A673 (cell line): ENCODE data around the gene PALLD. TPM values are rescaled to one million over a fixed set of nuclear protein-coding genes. Genes with fewer than 3 reads are reported as not detected.
"Not testable (repeated sequence)": the region's sequence is repeated elsewhere in the genome, so short reads cannot be mapped to it uniquely, and the experiment has no call there.

Experiments used
- BruUV-seq: library from RNA; stranded (reverse); fragments of 400-500 nt; replicated peaks from 2 replicates; lab custom pipeline; 2021; lab: Mats Ljungman, UMichigan
- CTCF ChIA-PET: fragments of 300-600 bp; sonication (Branson Sonifier 250); formaldehyde crosslinking; loops from one replicate; lab custom pipeline; 2022; ENCODE audit warnings: antibody characterized with exemption; lab: Charles Lee
- POLR2A ChIA-PET: fragments of 300-600 bp; sonication (Branson Sonifier 250); formaldehyde crosslinking; loops from one replicate; lab custom pipeline; 2022; ENCODE audit warnings: antibody characterized with exemption; ENCODE audit not compliant: low non-redundant PET; lab: Charles Lee
- DNase-seq: peaks from one replicate; pipeline ENCODE4 v3.0.0-alpha.2; 2015; ENCODE audit warnings: low spot score
- H3K27ac ChIP-seq: fragments of 200-600 bp; sonication (generic); 2 replicates; pipeline ENCODE4 v1.5.1; 2016; ENCODE audit warnings: mixed run types, low read depth, mild to moderate bottlenecking, mixed read lengths, antibody characterized with exemption, low read length; ENCODE audit not compliant: poor library complexity, severe bottlenecking
- H3K27me3 ChIP-seq: fragments of 200-600 bp; sonication (generic); replicated peaks from 2 replicates; pipeline ENCODE4 v1.6.1; 2017; ENCODE audit warnings: mixed run types, low read depth, mild to moderate bottlenecking, mixed read lengths, antibody characterized with exemption, low read length; ENCODE audit not compliant: insufficient read depth, poor library complexity
- H3K36me3 ChIP-seq: fragments of 200-600 bp; sonication (generic); 2 replicates; pipeline ENCODE4 v1.6.1; 2016; ENCODE audit warnings: mixed run types, mild to moderate bottlenecking, mixed read lengths, antibody characterized with exemption, low read length; ENCODE audit not compliant: insufficient read depth, poor library complexity, severe bottlenecking
- H3K4me1 ChIP-seq: fragments of 200-600 bp; sonication (generic); 2 replicates; pipeline ENCODE4 v1.6.1; 2017; ENCODE audit warnings: mixed run types, mild to moderate bottlenecking, mixed read lengths, antibody characterized with exemption, low read length; ENCODE audit not compliant: insufficient read depth, poor library complexity, severe bottlenecking
- H3K4me3 ChIP-seq: fragments of 200-600 bp; sonication (generic); 2 replicates; pipeline ENCODE4 v1.5.1; 2016; ENCODE audit warnings: low read depth, mixed run types, mild to moderate bottlenecking, mixed read lengths, low read length; ENCODE audit not compliant: poor library complexity, severe bottlenecking
- H3K9me3 ChIP-seq: fragments of 200-600 bp; sonication (generic); 2 replicates; pipeline ENCODE4 v1.6.1; 2016; ENCODE audit warnings: mixed run types, low read depth, mild to moderate bottlenecking, mixed read lengths, antibody characterized with exemption, low read length; ENCODE audit not compliant: poor library complexity, severe bottlenecking
- EZH2 ChIP-seq: fragments of 200-600 bp; sonication (generic); IDR thresholded peaks from 2 replicates; pipeline ENCODE4 v1.6.1; 2017; ENCODE audit warnings: borderline replicate concordance, low read depth, mild to moderate bottlenecking, mixed read lengths, antibody characterized with exemption, low read length; ENCODE audit not compliant: poor library complexity, severe bottlenecking
- intact Hi-C: fragments of 100-400 bp; cut with micrococcal nuclease; formaldehyde crosslinking; loops from one replicate; pipeline ENCODE4 v1.10.0; 2022; ENCODE audit not compliant: unreplicated experiment
- total RNA-seq: library from RNA; stranded (reverse); gene quantifications from 2 replicates; pipeline ENCODE4 v1.2.3, GENCODE V29; 2021
- TF ChIP-seq, protein P1 (sequence below): fragments of 300-800, 200-600 bp; sonication (generic); conservative IDR thresholded peaks from 2 replicates; pipeline ENCODE4 v1.5.1; 2017; ENCODE audit warnings: low read depth, mild to moderate bottlenecking, antibody characterized with exemption, low read length, moderate library complexity, mixed read lengths

The PALLD gene
- total RNA-seq, 1 experiment from 2014 or later: 44.1 TPM

DNA sequence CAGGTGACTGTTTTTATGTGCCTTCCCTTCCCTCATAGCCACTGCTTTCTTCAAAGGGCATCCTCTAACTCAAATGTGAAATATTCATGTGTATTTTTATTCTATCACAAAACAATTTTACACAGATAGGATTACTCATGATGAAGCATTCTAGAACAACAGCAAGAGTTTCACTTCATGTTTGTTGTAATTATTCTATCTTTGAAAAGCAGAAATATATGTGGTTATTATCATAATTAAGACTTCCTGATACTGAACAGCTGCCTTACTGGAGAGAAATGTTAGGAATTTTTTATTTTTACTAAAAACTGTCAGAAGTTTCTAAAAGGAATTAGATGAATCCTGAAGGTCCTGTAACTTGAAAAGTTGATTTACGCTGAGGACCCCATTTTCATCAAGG, 229.1 kb downstream of the PALLD start:
- Histone ChIP-seq H3K27ac (no peak overlapping the region), H3K4me3 (no peak overlapping the region), H3K9me3 (peaks cover 6% of the 10 kb centered on the region), H3K27me3 (no peaks in the 10 kb centered on the region), H3K36me3 (no peaks in the 10 kb centered on the region), H3K4me1 (peaks cover 22% of the 10 kb centered on the region)
- CTCF ChIA-PET: no interaction called here
- intact Hi-C loops: no loop called here
- no TSS peak for BruUV-seq
- DNase-seq: no peak
- TF ChIP-seq, protein P1, sequence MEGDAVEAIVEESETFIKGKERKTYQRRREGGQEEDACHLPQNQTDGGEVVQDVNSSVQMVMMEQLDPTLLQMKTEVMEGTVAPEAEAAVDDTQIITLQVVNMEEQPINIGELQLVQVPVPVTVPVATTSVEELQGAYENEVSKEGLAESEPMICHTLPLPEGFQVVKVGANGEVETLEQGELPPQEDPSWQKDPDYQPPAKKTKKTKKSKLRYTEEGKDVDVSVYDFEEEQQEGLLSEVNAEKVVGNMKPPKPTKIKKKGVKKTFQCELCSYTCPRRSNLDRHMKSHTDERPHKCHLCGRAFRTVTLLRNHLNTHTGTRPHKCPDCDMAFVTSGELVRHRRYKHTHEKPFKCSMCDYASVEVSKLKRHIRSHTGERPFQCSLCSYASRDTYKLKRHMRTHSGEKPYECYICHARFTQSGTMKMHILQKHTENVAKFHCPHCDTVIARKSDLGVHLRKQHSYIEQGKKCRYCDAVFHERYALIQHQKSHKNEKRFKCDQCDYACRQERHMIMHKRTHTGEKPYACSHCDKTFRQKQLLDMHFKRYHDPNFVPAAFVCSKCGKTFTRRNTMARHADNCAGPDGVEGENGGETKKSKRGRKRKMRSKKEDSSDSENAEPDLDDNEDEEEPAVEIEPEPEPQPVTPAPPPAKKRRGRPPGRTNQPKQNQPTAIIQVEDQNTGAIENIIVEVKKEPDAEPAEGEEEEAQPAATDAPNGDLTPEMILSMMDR: no peak
- no peak for TF ChIP-seq EZH2
- POLR2A ChIA-PET: no interaction called here

DNA sequence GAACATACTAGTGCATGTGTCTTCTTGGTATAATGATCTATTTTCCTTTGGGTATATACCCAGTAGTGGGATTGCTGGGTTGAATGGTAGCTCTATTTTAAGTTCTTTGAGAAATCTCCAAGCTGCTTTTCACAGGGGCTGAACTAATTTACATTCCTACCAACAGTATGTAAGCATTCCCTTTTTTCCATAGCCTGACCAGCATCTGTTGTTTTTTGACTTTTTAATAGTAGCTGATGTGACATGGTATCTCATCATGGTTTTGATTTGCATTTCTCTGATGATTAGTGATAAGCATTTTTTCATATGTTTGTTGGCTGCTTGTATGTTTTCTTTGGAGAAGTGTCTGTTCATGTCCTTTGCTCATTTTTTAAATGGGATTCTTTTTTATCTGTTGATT, 230.3 kb downstream of the PALLD start:
- POLR2A ChIA-PET, H3K36me3 ChIP-seq, H3K9me3 ChIP-seq, H3K4me3 ChIP-seq, H3K27me3 ChIP-seq, intact Hi-C loops, DNase-seq, BruUV-seq, H3K27ac ChIP-seq, CTCF ChIA-PET: not testable (repeated sequence)
- peaks cover 19% of the 10 kb centered on the region for H3K4me1 ChIP-seq

DNA sequence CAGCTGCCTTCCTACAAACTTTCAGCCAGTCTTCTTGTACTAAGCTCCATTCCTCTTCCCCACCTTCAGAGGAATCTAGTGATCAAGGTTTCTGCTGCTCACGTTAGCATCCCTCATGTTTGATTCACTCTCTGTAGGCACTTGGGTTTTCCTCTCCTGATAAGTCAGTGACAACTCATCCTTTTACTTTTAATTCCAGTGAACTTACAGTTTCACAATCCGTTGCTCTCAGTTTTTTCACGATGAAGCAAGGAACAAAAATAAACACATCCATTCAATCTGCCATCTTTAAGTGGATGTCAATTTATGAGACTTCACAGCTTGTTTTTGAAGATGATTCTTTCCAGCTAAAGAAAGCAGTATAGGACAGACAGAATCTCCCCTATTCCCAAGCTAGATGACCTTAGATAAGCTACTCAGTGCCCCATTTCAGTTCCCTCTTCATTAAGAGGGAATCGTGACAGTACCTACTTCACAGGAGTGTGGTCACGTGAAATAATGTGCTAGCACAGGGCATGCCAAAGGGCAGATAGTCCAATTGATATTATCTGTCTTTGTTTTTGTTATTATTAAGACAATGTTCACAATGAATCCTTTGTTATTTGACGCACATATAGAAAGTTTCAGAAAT, 234.3 kb downstream of the PALLD start:
- TF ChIP-seq, protein P1: no peak
- TF ChIP-seq EZH2: no peak
- H3K4me1 ChIP-seq: no peaks in the 10 kb centered on the region
- POLR2A ChIA-PET: no interaction called here
- intact Hi-C loops: no loop called here
- H3K27ac ChIP-seq: no peak overlapping the region
- CTCF ChIA-PET: no interaction called here
- BruUV-seq: no TSS peak
- no peak overlapping the region for H3K4me3 ChIP-seq
- no peak for DNase-seq
- H3K27me3 ChIP-seq: no peaks in the 10 kb centered on the region
- H3K36me3 ChIP-seq: no peaks in the 10 kb centered on the region
- peaks cover 6% of the 10 kb centered on the region for H3K9me3 ChIP-seq
